Measurements from ENCODE around the gene SMAD3. TPM values are rescaled to one million over a fixed set of nuclear protein-coding genes. Genes with fewer than 3 reads are reported as not detected.

SMAD3 gene
- total RNA-seq, 2 experiments from 2014 or later, result 35.1 to 39.2 TPM

DNA sequence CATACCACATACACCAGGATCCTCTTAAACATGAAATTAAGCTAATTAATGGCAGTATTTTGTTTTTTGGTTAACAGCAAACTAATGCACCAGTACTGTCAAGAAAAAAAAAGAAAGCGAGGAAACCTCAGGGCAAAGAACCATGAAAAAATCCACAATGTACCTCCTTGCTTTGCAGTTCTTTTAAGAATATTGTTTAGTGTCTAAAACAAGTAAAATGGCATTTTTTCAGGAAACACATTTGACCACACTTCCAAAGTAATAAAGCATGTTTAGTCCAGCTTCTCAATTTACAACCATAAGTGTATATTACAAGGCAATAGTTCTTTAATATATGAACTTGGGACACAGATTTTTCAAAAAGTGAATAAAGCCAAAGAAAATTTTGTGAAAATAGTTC lies 162.4 kb downstream of the SMAD3 start:
- Mint-ChIP-seq H3K36me3 (ENCODE audit: low read depth) (peaks cover 37% of the 10 kb centered on the region), H3K4me1 (ENCODE audit: low read depth) (peaks cover 4% of the 10 kb centered on the region), H3K9me3 (no peaks in the 10 kb centered on the region), H3K27me3 (ENCODE audit: low read depth) (no peaks in the 10 kb centered on the region), H3K27ac (no peak overlapping the region), H3K4me3 (no peak overlapping the region)
- intact Hi-C loops (cut with micrococcal nuclease), result no loop called here
- CTCF ChIA-PET, result interaction anchor here (1.1 to 1.2 kb wide), 2 partner anchors 12 to 27 kb away, joined by 3 to 6 read pairs; no protein-coding TSS in a partner anchor
- DNase-seq, result no peak

DNA sequence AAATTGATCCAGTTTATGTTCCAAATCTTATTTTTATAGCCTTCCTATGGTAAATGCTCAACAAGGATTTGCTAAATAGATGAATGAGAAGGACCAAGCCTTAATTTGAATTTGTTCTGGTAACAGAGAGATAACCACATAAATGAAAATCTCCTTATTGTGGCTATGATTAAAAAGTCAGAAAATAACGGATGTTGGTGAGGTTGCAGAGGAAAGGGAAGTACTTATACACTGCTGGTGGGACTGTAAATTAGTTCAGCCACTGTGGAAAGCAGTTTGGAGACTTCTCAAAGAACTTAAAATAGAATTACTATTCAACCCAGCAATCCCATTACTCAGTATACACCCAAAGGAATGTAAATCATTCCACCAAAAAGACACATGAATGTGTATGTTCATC lies 162.9 kb downstream of the SMAD3 start:
- DNase-seq, result no peak
- H3K9me3 Mint-ChIP-seq, result no peaks in the 10 kb centered on the region
- CTCF ChIA-PET, result interaction anchor here (1.1 to 1.2 kb wide), 2 partner anchors 12 to 28 kb away, joined by 3 to 6 read pairs; no protein-coding TSS in a partner anchor
- no peak overlapping the region for H3K27ac Mint-ChIP-seq
- H3K27me3 Mint-ChIP-seq (ENCODE audit: low read depth), result no peaks in the 10 kb centered on the region
- no peak overlapping the region for H3K4me3 Mint-ChIP-seq
- peaks cover 41% of the 10 kb centered on the region for H3K36me3 Mint-ChIP-seq (ENCODE audit: low read depth)
- intact Hi-C loops (cut with micrococcal nuclease), result no loop called here
- H3K4me1 Mint-ChIP-seq (ENCODE audit: low read depth), result peaks cover 4% of the 10 kb centered on the region

DNA sequence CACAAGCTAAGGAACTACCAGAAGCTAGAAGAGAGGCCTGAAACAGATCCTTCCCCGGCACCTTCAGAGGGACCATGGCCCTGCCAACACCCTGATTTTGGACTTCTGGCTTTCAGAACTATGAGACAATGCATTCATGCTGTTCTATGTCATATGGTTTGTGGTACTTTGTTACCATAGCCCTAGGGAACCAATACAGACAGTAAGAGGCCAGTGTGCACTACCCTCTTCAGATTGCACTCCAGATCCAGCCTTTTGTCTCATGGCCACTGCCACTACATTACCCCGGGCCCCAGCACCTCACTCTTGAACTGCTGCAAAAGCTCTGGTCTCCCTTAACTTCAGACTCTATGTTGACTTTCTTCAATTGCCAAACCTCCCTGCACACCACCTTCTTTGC lies 165.1 kb downstream of the SMAD3 start:
- H3K4me3 Mint-ChIP-seq, result no peak overlapping the region
- no peak overlapping the region for H3K27ac Mint-ChIP-seq
- DNase-seq, result no peak
- CTCF ChIA-PET, result no interaction called here
- H3K4me1 Mint-ChIP-seq (ENCODE audit: low read depth), result peaks cover 4% of the 10 kb centered on the region
- no peaks in the 10 kb centered on the region for H3K27me3 Mint-ChIP-seq (ENCODE audit: low read depth)
- intact Hi-C loops (cut with micrococcal nuclease), result no loop called here
- H3K9me3 Mint-ChIP-seq, result no peaks in the 10 kb centered on the region
- H3K36me3 Mint-ChIP-seq (ENCODE audit: low read depth), result peaks cover 56% of the 10 kb centered on the region

DNA sequence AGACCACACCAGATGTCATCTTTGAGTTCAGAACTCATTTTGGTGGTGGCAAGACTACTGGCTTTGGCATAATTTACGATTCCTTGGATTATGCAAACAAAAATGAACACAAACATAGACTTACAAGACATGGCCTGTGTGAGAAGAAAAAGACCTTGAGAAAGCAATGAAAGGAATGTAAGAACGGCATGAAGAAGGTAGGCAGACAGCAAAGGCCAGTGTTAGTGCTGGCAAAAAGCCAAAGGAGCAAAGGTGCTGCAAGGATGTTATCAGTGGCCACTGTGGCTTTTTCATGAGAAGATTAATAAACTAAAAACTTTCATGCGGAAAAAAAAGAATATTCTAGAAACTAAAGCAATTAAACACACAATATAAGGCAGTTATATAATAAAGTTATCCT lies 167.2 kb downstream of the SMAD3 start:
- peaks cover 4% of the 10 kb centered on the region for H3K4me1 Mint-ChIP-seq (ENCODE audit: low read depth)
- H3K36me3 Mint-ChIP-seq (ENCODE audit: low read depth), result peaks cover 61% of the 10 kb centered on the region
- H3K4me3 Mint-ChIP-seq, result no peak overlapping the region
- no peaks in the 10 kb centered on the region for H3K27me3 Mint-ChIP-seq (ENCODE audit: low read depth)
- H3K27ac Mint-ChIP-seq, result no peak overlapping the region
- intact Hi-C loops (cut with micrococcal nuclease), result no loop called here
- no peaks in the 10 kb centered on the region for H3K9me3 Mint-ChIP-seq
- CTCF ChIA-PET, result no interaction called here
- DNase-seq, result no peak

DNA sequence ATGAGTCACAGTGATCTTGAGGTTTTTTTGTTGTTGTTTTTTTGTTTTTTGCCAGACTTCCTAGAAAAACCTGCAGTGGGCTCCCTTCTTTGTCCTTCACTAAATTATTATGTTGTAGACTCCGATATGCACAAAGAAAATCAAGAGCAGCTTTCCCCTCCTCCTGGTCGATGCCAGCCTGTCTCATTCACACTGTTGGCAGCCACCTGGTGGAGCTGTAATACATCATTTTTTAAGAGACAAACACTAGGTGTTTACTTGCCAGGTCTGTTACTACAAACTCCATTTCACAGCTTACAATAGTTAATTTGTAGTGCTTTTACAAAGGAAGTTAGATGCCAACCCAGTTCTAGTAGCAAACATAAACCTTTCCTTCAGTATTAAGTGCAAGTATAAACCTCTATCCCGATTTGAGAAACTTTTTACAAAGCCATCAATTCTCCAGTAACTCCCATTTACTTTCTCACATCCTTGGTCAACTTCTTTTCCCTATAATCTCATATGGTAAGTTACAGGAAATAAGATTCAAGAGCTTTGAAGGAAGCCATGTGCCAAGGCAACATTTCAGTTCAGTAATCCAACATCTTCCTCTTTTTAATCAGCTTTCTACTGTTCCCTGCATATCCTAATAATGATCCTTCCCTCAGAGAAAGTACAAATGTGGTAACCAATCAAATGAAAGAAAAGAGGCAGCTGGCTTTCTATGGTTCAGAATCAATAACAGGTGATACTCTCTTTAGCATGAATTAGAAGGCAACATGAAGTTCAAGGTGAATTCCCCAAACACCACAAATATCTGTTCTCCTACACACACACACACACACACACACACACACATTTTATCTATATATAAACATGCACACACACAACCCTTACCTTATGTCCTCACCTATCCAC lies 175.1 kb downstream of the SMAD3 start:
- DNase-seq, result peak; percentile 48
- H3K36me3 Mint-ChIP-seq (ENCODE audit: low read depth), result peaks cover 13% of the 10 kb centered on the region
- H3K4me3 Mint-ChIP-seq, result peak overlapping the region; percentile 5
- no peaks in the 10 kb centered on the region for H3K9me3 Mint-ChIP-seq
- intact Hi-C loops (cut with micrococcal nuclease), result loop anchor here (1.0 to 5.0 kb wide), 15 partner anchors 14 to 598 kb away; partner anchors contain the start of genes AAGAB, C15orf61, IQCH and MAP2K5
- H3K27ac Mint-ChIP-seq, result peak overlapping the region; percentile 87
- CTCF ChIA-PET, result interaction anchor here (0.6 to 1.9 kb wide), 11 partner anchors 9 to 337 kb away, joined by 3 to 7 read pairs (median 4); partner anchors contain the start of genes AAGAB and IQCH
- H3K4me1 Mint-ChIP-seq (ENCODE audit: low read depth), result peaks cover 45% of the 10 kb centered on the region
- no peaks in the 10 kb centered on the region for H3K27me3 Mint-ChIP-seq (ENCODE audit: low read depth)

DNA sequence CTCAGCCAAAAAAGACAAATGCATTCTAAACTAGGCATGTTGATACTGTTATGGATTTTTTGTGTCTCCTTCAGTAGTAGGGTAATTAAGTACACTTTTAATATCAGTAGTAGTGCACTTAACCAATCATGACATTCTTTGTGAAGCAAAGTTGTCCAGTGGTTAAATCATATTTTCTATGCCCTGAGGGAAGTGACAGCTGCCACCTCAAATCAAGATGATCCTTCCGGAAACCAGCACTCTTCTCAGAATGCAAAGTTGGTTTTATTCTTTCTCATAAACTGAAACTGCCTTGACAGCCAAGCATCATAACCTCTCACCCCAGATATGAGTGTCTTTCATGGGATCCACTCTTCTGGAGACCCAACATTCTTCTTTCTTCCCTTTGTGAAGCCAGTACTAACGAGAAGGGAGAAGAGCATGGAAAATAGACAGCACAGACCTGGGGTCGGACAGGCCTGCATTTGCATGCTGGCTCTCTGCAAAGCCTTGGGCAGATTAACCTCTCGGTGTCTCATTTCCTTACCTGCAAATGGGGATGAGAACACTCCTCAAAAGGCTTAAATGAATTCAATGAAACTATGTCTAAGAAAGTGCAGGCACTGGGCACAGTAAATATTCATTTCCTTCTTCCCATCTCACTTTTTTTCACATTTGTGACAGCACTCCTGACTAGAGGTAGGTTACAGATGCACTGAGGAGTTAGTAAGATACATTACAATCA lies 175.9 kb downstream of the SMAD3 start:
- H3K4me1 Mint-ChIP-seq (ENCODE audit: low read depth), result peaks cover 51% of the 10 kb centered on the region
- H3K4me3 Mint-ChIP-seq, result peak overlapping the region; percentile 11
- CTCF ChIA-PET, result interaction anchor here (0.6 to 1.9 kb wide), 7 partner anchors 9 to 295 kb away, joined by 3 to 7 read pairs (median 4); partner anchors contain the start of genes AAGAB and IQCH
- intact Hi-C loops (cut with micrococcal nuclease), result loop anchor here (1.0 to 5.0 kb wide), 15 partner anchors 13 to 597 kb away; partner anchors contain the start of genes AAGAB, C15orf61, IQCH and MAP2K5
- peak; percentile 65 for DNase-seq
- peak overlapping the region; percentile 87 for H3K27ac Mint-ChIP-seq
- H3K36me3 Mint-ChIP-seq (ENCODE audit: low read depth), result peaks cover 14% of the 10 kb centered on the region
- H3K9me3 Mint-ChIP-seq, result no peaks in the 10 kb centered on the region
- H3K27me3 Mint-ChIP-seq (ENCODE audit: low read depth), result no peaks in the 10 kb centered on the region

DNA sequence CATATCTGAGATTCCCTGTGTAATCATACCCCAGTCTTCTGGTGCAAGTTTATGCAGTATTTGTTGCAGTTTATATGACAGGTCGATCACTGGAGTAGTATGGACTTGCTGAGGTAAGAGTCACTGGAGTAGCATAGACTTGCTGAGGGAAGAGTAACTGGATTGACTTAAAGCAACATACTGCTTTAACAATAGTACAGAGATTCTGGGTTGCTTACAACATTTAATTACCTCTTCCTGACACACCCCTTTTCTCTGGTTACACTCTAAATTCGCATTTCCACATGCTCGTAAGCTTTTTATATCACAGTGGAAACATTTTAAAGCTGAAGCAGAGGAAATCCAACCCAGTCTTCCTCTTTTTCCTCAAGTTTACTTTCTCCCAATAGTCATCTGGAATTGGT lies 177.3 kb downstream of the SMAD3 start:
- Mint-ChIP-seq H3K4me3 (no peak overlapping the region), H3K9me3 (peaks cover 1% of the 10 kb centered on the region), H3K4me1 (ENCODE audit: low read depth) (peaks cover 56% of the 10 kb centered on the region), H3K27ac (no peak overlapping the region), H3K27me3 (ENCODE audit: low read depth) (no peaks in the 10 kb centered on the region), H3K36me3 (ENCODE audit: low read depth) (peaks cover 26% of the 10 kb centered on the region)
- intact Hi-C loops (cut with micrococcal nuclease), result loop anchor here (5.0 kb wide), 4 partner anchors 190 to 300 kb away; partner anchors contain the start of genes C15orf61 and MAP2K5
- DNase-seq, result no peak
- CTCF ChIA-PET, result interaction anchor here (1.3 kb wide), 1 partner anchor 156 kb away, joined by 4 read pairs; no protein-coding TSS in a partner anchor

Other genes starting within 250 kb of the SMAD3 start
- 10 to 100 TPM; 47.2 to 48.8 TPM for gene AAGAB, start 189.1 kb downstream of the SMAD3 start, total RNA-seq
- 1 to 10 TPM in 1 of 2 experiments, under 1 TPM in 1; 0.98 to 1.4 TPM for gene IQCH, start 189.2 kb downstream of the SMAD3 start, total RNA-seq